H1 (cell line): ENCODE data around the gene SP4. TPM values are rescaled to one million over a fixed set of nuclear protein-coding genes. Genes with fewer than 3 reads are reported as not detected.

Experiments
- BACH1 ChIP-seq: IDR thresholded peaks from 2 replicates; pipeline ENCODE4 v1.6.1; 2012; ENCODE audit warnings: low read length, improper control_type of control experiment
- CBX8 ChIP-seq: fragments of 300-800, 300-1000 bp; sonication (generic); IDR thresholded peaks from 2 replicates; pipeline ENCODE4 v1.7.1; 2016; ENCODE audit warnings: low read depth, low read length, borderline replicate concordance
- CTBP2 ChIP-seq: IDR thresholded peaks from 2 replicates; pipeline ENCODE4 v1.7.0; 2011; ENCODE audit warnings: borderline replicate concordance, mild to moderate bottlenecking, moderate library complexity, mixed read lengths, low read length; ENCODE audit not compliant: insufficient read depth, insufficient read length
- EP300 ChIP-seq, 2 experiments: IDR thresholded peaks; 1 replicate in 1 of 2; 2 replicates in 1 of 2; pipeline ENCODE4 v1.6.1; 2011 to 2012; ENCODE audit warnings: low read depth in 2 of 2, low read length in 2 of 2, mild to moderate bottlenecking in 2 of 2, borderline replicate concordance in 1 of 2, inconsistent platforms in 1 of 2, moderate library complexity in 1 of 2
- polyA plus RNA-seq, 7 experiments: library from polyadenylated mRNA; depleted of rRNA in 3 of 7; stranded (reverse) in 5 of 7; unstranded in 2 of 7; fragments of >200 nt in 5 of 7; fragments of 200-250 nt in 2 of 7; gene quantifications; 1 replicate in 5 of 7; 2 replicates in 1 of 7; 4 replicates in 1 of 7; pipeline versions ENCODE4 v1.2.1 to v1.2.3, GENCODE V29; 2011 to 2013; ENCODE audit warnings: missing spikeins in 2 of 7, mixed read lengths in 2 of 7
- total RNA-seq: library from RNA; stranded (reverse); fragmentation: NEBNext Ultra II Directional; extraction: Animal tissue kit (Norgen Biotek cat#: 25700); gene quantifications from 2 replicates; pipeline ENCODE4 v1.2.1, GENCODE V29; 2021
- TF ChIP-seq, protein P1 (sequence below): IDR thresholded peaks from 2 replicates; pipeline ENCODE4 v1.6.1; 2011; ENCODE audit warnings: low read depth, mild to moderate bottlenecking, low read length; ENCODE audit not compliant: insufficient read depth

Gene SP4
- total and polyA plus RNA-seq, 2 of the 8 experiments (the other 6 are each of a cell fraction or from before 2014, with no cell fraction given) = 10.0 to 24.0 TPM

DNA sequence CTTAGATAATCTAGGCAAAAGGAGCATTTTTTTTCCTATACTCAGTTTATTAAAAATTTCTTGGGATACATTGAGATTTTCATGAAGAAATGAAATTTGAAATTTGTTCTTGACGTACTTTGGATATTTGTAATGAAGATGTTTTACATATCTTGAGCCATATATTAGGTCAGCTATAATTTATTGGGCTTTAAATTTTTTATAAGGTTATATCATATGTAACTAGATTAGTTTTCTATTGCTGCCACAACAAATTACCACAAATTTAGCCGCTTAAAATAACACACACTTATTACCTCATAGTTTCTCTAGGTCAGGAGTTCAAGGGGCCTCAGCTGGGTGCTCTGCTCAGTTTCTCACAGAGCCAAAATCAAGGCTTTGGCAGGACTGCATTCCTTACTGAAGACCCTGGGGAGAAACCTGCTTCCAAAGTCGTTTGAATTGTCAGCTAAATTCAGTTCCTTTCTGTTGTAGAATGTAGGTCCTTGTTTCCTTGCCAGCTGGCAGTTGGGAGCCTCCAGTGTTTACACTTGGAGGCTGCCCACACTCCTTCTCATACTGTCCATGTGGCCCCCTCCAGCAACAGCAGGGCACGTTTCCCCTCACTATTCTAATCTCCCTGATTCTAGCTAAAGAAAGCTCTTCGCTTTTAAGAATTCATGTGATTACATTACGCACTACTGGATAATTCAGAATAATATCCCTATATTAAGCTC is 72.4 kb downstream of the SP4 start (continued):
- TF ChIP-seq, protein P1, sequence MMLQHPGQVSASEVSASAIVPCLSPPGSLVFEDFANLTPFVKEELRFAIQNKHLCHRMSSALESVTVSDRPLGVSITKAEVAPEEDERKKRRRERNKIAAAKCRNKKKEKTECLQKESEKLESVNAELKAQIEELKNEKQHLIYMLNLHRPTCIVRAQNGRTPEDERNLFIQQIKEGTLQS = no peak
- TF ChIP-seq CBX8 (no peak), BACH1 (no peak), EP300 (IDR thresholded peaks at IDR 0.05; ENCODE audit: borderline replicate concordance in 1 of 2, low read depth in 2 of 2, low read length in 2 of 2) (no peak), CTBP2 (no peak)
